ENCODE measurements around the gene IGSF9.

GRCh38 chr1:159920651-159921050 lies 24.8 kb downstream of the IGSF9 start:
- no peak for TF ChIP-seq CTCF (IDR thresholded peaks at IDR 0.05)
- no peak for TF ChIP-seq POLR2A (IDR thresholded peaks at IDR 0.05)

Measured in uterus (tissue), 2 donors.